A673 (cell line): ENCODE measurements around the gene TTC27.

Experiments
- CTCF ChIP-seq: fragments of 300-800, 200-600 bp; sonication (generic); conservative IDR thresholded peaks from 2 replicates; pipeline ENCODE4 v1.5.1; 2017; ENCODE audit warnings: low read depth, mild to moderate bottlenecking, antibody characterized with exemption, low read length, moderate library complexity, mixed read lengths
- EZH2 ChIP-seq: fragments of 200-600 bp; sonication (generic); IDR thresholded peaks from 2 replicates; pipeline ENCODE4 v1.6.1; 2017; ENCODE audit warnings: borderline replicate concordance, low read depth, mild to moderate bottlenecking, mixed read lengths, antibody characterized with exemption, low read length; ENCODE audit not compliant: poor library complexity, severe bottlenecking

- TF ChIP-seq CTCF (no peak), EZH2 (no peak)
These were observed 156.1 kb downstream of the TTC27 start for GRCh38 chr2:32783933-32784332.
